ENCODE results near the gene CZIB. TPM values are rescaled to one million over a fixed set of nuclear protein-coding genes. Genes with fewer than 3 reads are reported as not detected.

CZIB gene
- total and polyA plus RNA-seq, 2 of the 8 experiments (the other 6 are each of a cell fraction or from before 2014, with no cell fraction given), result 46.5 to 48.0 TPM

- Histone ChIP-seq H3K18ac (ENCODE audit: extremely low read depth, low read length) (no peak overlapping the region), H3K27ac (ENCODE audit: low read depth, low read length) (no peak overlapping the region), H3K27me3 (replicated peaks in 1 of 4; ENCODE audit: control insufficient read depth in 3 of 4, extremely low read depth in 1 of 4, insufficient read depth in 3 of 4, low read length in 3 of 4) (no peaks in the 10 kb centered on the region), H3K9me3 (ENCODE audit: insufficient read depth in 2 of 2, low read depth in 1 of 2, low read length in 1 of 2) (peaks cover 19 to 26% of the 10 kb centered on the region in 2 experiments), H2BK5ac (ENCODE audit: low read depth, low read length) (no peak overlapping the region), H2AFZ (ENCODE audit: low read length) (no peak overlapping the region), H3K4me2 (ENCODE audit: insufficient read depth in 1 of 2, low read depth in 2 of 2, low read length in 2 of 2) (no peak overlapping the region), H2BK20ac (ENCODE audit: low read length) (no peak overlapping the region), H4K8ac (ENCODE audit: extremely low read depth, insufficient read depth, low read length) (no peak overlapping the region), H3K23me2 (ENCODE audit: low read depth, low read length) (no peaks in the 10 kb centered on the region), H3K79me2 (ENCODE audit: control insufficient read depth in 1 of 2, insufficient read depth in 2 of 2, low read length in 2 of 2) (no peaks in the 10 kb centered on the region), H2BK120ac (replicated peaks; ENCODE audit: low read depth, low read length) (no peak overlapping the region), H3K4me3 (ENCODE audit: extremely low read depth in 1 of 4, insufficient read depth in 2 of 4, low read depth in 3 of 4, low read length in 4 of 4) (no peak overlapping the region), H3K14ac (ENCODE audit: insufficient read length) (no peak overlapping the region), H3K56ac (replicated peaks; ENCODE audit: insufficient read length, low read depth, low read length) (no peak overlapping the region), H3K4me1 (replicated peaks in 1 of 4; ENCODE audit: control insufficient read depth in 3 of 4, insufficient read depth in 4 of 4, low read length in 3 of 4) (no peaks in the 10 kb centered on the region), H2BK15ac (ENCODE audit: low read length) (no peak overlapping the region), H2AK5ac (ENCODE audit: low read depth, low read length) (no peak overlapping the region), H3K9ac (replicated peaks in 1 of 4; ENCODE audit: extremely low read depth in 1 of 4, low read depth in 3 of 4, low read length in 3 of 4) (no peak overlapping the region), H3K36me3 (ENCODE audit: control insufficient read depth in 2 of 4, insufficient read depth in 4 of 4, low read length in 3 of 4) (peaks cover 5 to 81% (median 42%) of the 10 kb centered on the region in 4 experiments; a peak in 6 of 8 replicates), H4K91ac (replicated peaks; ENCODE audit: insufficient read length, low read length) (no peak overlapping the region), H4K5ac (ENCODE audit: insufficient read length, low read depth, low read length) (no peak overlapping the region), H3K79me1 (ENCODE audit: low read depth, low read length) (peaks cover 2% of the 10 kb centered on the region; the same call in 1 of the 2 replicates), H4K20me1 (replicated peaks in 1 of 2; ENCODE audit: control insufficient read depth in 1 of 2, insufficient read depth in 2 of 2, low read length in 2 of 2) (peaks cover 0 to 5% of the 10 kb centered on the region in 2 experiments), H3K23ac (ENCODE audit: insufficient read length) (no peak overlapping the region), H3K4ac (replicated peaks; ENCODE audit: insufficient read length, low read depth, low read length) (no peak overlapping the region), H2BK12ac (ENCODE audit: low read depth, low read length) (no peak overlapping the region)
- ChIA-PET CTCF (ENCODE audit: partially characterized antibody) (no interaction called here), POLR2A (ENCODE audit: partially characterized antibody) (interaction anchor here (1.8 to 2.1 kb wide), 2 partner anchors 10 to 12 kb away, joined by 5 to 6 read pairs; no protein-coding TSS in a partner anchor)
- no peak for TF ChIP-seq CTCF (IDR thresholded peaks at IDR 0.05; ENCODE audit: control extremely low read depth in 1 of 3, insufficient read depth in 1 of 3, low read depth in 1 of 3, low read length in 3 of 3)
- no peak for TF ChIP-seq GABPA (IDR thresholded peaks at IDR 0.05; ENCODE audit: borderline replicate concordance, insufficient read depth, low read length)
- no peak for TF ChIP-seq JUND (IDR thresholded peaks at IDR 0.05; ENCODE audit: low read length)
- no peak for TF ChIP-seq SP1 (IDR thresholded peaks at IDR 0.05; ENCODE audit: low read depth, low read length)
- no peak for TF ChIP-seq CHD1 (IDR thresholded peaks at IDR 0.05; ENCODE audit: low read depth, low read length)
- TF ChIP-seq CBX8 (IDR thresholded peaks at IDR 0.05; ENCODE audit: borderline replicate concordance, low read depth, low read length), result no peak
- FAIRE-seq, result no peak
- WGBS, 2 experiments (ENCODE audit: extremely low coverage in 1 of 2, insufficient coverage in 1 of 2, insufficient read length in 1 of 2, insufficient replicate concordance in 2 of 2, low coverage in 1 of 2, low lambda C conversion rate in 2 of 2, missing lambda C conversion rate in 1 of 2), result 84% methylated on average over 1 of the region's 1 CpG; no CpG with 5 or more reads in 1 of the 2 experiments
- no peak for DNase-seq (ENCODE audit: low read depth in 1 of 2, low spot score in 2 of 2)
Measured at GRCh38 chr1:53207726-53208125, 12.7 kb downstream of the CZIB start.
